ENCODE results near the gene GSTA5. TPM values are rescaled to one million over a fixed set of nuclear protein-coding genes. Genes with fewer than 3 reads are reported as not detected.

The GSTA5 gene
- polyA plus RNA-seq, 2 of the 4 experiments (the other 2 are of a cell fraction) = not detected

GRCh38 chr6:52877786-52878185 is 37.2 kb upstream of the GSTA5 start:
- ATAC-seq = no peak
- CTCF ChIA-PET = interaction anchor here (2.1 kb wide), 1 partner anchor 20 kb away, joined by 7 read pairs; no protein-coding TSS in a partner anchor
- POLR2A ChIA-PET = no interaction called here
- no peak for TF ChIP-seq CHD2 (IDR thresholded peaks at IDR 0.05; ENCODE audit: low read length, partially characterized antibody)
- TF ChIP-seq FOSL2 (IDR thresholded peaks at IDR 0.05) = no peak
- TF ChIP-seq FOSL2 (CRISPR knock-in tag; IDR thresholded peaks at IDR 0.05) = no peak
- no peak for TF ChIP-seq KDM5A (IDR thresholded peaks at IDR 0.05)
- TF ChIP-seq ZFP36 (IDR thresholded peaks at IDR 0.05; ENCODE audit: borderline replicate concordance, partially characterized antibody) = no peak
- TF ChIP-seq NPAS2 (CRISPR knock-in tag; IDR thresholded peaks at IDR 0.05; ENCODE audit: borderline replicate concordance) = no peak
- no peak for TF ChIP-seq HOXB13 (CRISPR knock-in tag; IDR thresholded peaks at IDR 0.05; ENCODE audit: low read depth)
- TF ChIP-seq, protein P1, sequence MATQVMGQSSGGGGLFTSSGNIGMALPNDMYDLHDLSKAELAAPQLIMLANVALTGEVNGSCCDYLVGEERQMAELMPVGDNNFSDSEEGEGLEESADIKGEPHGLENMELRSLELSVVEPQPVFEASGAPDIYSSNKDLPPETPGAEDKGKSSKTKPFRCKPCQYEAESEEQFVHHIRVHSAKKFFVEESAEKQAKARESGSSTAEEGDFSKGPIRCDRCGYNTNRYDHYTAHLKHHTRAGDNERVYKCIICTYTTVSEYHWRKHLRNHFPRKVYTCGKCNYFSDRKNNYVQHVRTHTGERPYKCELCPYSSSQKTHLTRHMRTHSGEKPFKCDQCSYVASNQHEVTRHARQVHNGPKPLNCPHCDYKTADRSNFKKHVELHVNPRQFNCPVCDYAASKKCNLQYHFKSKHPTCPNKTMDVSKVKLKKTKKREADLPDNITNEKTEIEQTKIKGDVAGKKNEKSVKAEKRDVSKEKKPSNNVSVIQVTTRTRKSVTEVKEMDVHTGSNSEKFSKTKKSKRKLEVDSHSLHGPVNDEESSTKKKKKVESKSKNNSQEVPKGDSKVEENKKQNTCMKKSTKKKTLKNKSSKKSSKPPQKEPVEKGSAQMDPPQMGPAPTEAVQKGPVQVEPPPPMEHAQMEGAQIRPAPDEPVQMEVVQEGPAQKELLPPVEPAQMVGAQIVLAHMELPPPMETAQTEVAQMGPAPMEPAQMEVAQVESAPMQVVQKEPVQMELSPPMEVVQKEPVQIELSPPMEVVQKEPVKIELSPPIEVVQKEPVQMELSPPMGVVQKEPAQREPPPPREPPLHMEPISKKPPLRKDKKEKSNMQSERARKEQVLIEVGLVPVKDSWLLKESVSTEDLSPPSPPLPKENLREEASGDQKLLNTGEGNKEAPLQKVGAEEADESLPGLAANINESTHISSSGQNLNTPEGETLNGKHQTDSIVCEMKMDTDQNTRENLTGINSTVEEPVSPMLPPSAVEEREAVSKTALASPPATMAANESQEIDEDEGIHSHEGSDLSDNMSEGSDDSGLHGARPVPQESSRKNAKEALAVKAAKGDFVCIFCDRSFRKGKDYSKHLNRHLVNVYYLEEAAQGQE (IDR thresholded peaks at IDR 0.05) = no peak
- Histone ChIP-seq H3K4me1 (peaks cover 8% of the 10 kb centered on the region; the same call in 2 of the 3 replicates), H3K9me3 (no peaks in the 10 kb centered on the region), H3K4me3 (no peak overlapping the region), H3K4me2 (no peak overlapping the region), H3K27ac (no peak overlapping the region)
- no peak for FAIRE-seq
- no peak for DNase-seq (ENCODE audit: low read depth in 1 of 2, low spot score in 1 of 2)
- WGBS (ENCODE audit: missing lambda C conversion rate) = 49% methylated on average over 2 of the region's 2 CpGs

GRCh38 chr6:52877168-52877567 is 36.6 kb upstream of the GSTA5 start:
- H3K4me3 ChIP-seq = no peak overlapping the region
- CTCF ChIA-PET = interaction anchor here (0.7 to 2.1 kb wide), 2 partner anchors 19 to 219 kb away, joined by 3 to 7 read pairs; no protein-coding TSS in a partner anchor
- POLR2A ChIA-PET = no interaction called here
- peak in 1 of 2 experiments; percentile 10 for DNase-seq (ENCODE audit: low read depth in 1 of 2, low spot score in 1 of 2)
- no peak overlapping the region for H3K27ac ChIP-seq
- no peak overlapping the region for H3K4me2 ChIP-seq
- 27% methylated on average over 3 of the region's 3 CpGs for WGBS (ENCODE audit: missing lambda C conversion rate)
- ATAC-seq = no peak; a peak in 1 of 6 replicates
- H3K4me1 ChIP-seq = peaks cover 8% of the 10 kb centered on the region; the same call in 2 of the 3 replicates
- TF ChIP-seq ZFP36 (IDR thresholded peaks at IDR 0.05; ENCODE audit: borderline replicate concordance, partially characterized antibody) (no peak), RFX5 (IDR thresholded peaks at IDR 0.05) (no peak), GATA3 (IDR thresholded peaks at IDR 0.05; ENCODE audit: borderline replicate concordance) (no peak), HMGXB4 (CRISPR knock-in tag; IDR thresholded peaks at IDR 0.05; ENCODE audit: borderline replicate concordance) (no peak), MAX (IDR thresholded peaks at IDR 0.05) (no peak), POLR2AphosphoS2 (conservative IDR thresholded peaks at IDR 0.05; ENCODE audit: low read length) (no peak), MAZ (IDR thresholded peaks at IDR 0.05; ENCODE audit: borderline replicate concordance, low read depth, low read length) (no peak), EHF (CRISPR knock-in tag; IDR thresholded peaks at IDR 0.05) (no peak), JUN (IDR thresholded peaks at IDR 0.05) (no peak), SREBF2 (IDR thresholded peaks at IDR 0.05) (no peak), HEYL (CRISPR knock-in tag; IDR thresholded peaks at IDR 0.05) (no peak), ZC3H11A (IDR thresholded peaks at IDR 0.05) (no peak), HOXB13 (CRISPR knock-in tag; IDR thresholded peaks at IDR 0.05; ENCODE audit: low read depth) (no peak), EP300 (IDR thresholded peaks at IDR 0.05) (no peak)
- TF ChIP-seq, protein P2, sequence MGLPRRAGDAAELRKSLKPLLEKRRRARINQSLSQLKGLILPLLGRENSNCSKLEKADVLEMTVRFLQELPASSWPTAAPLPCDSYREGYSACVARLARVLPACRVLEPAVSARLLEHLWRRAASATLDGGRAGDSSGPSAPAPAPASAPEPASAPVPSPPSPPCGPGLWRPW (IDR thresholded peaks at IDR 0.05) = no peak
- H3K9me3 ChIP-seq = no peaks in the 10 kb centered on the region
- no peak for FAIRE-seq
